Activated T-cell treated with anti-CD3 and anti-CD28 coated beads, Interleukin-2, amount 50 U/mL, for 48 hours (primary cell): ENCODE data around the gene SETD7.
A peak's percentile ranks its signal among the peaks of the same experiment; 100 is the strongest.

Experiments used
- DNase-seq, 2 experiments: peaks; one replicate each; pipeline ENCODE4 v3.0.0-alpha.2; 2020

Gene SETD7

DNA sequence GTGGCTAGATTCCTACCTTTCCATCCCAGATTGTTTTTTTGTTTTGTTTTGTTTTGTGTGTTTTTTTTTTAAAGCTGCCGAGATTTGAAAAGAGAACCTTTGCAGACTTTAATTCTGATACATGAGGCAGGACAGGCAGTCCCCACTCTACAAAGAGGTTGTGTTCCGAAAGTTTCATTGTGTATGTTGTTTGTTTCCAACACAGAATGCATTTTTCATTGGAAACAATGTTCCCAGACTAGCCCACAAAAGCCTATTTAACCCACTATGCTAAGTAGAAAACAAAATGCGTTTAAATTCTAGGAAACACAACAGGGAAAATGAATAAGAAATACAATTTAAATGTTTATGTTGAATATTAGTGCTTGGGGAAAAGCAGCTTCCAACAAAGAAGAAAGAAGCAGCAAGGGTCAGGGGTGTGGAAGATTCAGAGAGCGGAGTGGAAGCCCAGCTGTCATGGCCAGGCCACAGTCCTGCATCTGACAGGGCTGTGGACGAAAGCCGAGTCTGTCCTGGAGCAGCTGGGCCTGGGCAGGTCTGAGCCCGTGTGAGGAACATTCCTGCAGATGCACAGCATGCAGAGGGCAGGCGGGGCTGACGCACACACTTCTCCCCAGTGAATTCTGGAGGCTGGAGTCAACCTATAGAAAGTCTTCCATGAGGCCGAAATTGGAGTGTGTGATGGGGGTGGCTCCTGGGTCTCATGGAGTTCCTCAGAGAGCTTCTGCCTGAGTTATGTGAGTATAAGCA is 12.4 kb upstream of the SETD7 start:
- no peak for DNase-seq

DNA sequence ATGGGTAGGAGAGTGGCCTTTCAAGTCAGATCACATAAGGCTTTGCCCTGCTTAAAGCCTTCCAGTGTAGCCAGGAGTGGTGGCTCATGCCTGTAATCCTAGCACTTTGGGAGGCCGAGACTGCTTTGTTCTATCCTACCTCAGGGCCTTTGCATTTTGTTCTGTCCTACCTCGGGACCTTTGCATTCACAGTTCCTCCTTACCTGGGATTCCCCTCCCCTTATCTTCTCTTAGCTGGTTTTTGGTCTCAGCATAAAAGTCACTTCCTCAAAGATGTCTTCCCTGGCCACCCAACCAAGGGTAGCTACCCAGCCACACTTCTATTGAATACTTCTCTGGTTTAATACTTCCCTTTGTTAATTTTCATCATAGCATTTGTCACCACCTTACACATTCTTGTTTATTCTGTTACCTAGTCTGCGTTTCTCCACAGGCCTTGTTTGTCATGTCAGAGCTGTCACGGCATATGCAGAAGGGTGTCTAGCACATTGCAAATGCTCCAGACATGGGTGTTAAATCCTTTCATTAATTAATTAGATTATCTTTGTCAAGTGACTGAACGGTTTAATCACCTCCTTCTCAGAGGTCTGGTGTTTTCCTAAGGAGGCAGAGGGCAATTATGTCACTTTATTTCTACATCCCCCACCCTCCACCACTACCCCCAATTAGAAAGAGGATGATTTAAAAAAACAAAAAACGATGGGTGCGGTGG is 11.3 kb upstream of the SETD7 start:
- no peak for DNase-seq

- DNase-seq, result no peak
Observed at GRCh38 chr4:139564502-139564901, 8.5 kb upstream of the SETD7 start.

GRCh38 chr4:139563515-139563914 is 7.5 kb upstream of the SETD7 start:
- DNase-seq, result no peak

GRCh38 chr4:139562839-139563238 is 6.8 kb upstream of the SETD7 start:
- no peak for DNase-seq

DNA sequence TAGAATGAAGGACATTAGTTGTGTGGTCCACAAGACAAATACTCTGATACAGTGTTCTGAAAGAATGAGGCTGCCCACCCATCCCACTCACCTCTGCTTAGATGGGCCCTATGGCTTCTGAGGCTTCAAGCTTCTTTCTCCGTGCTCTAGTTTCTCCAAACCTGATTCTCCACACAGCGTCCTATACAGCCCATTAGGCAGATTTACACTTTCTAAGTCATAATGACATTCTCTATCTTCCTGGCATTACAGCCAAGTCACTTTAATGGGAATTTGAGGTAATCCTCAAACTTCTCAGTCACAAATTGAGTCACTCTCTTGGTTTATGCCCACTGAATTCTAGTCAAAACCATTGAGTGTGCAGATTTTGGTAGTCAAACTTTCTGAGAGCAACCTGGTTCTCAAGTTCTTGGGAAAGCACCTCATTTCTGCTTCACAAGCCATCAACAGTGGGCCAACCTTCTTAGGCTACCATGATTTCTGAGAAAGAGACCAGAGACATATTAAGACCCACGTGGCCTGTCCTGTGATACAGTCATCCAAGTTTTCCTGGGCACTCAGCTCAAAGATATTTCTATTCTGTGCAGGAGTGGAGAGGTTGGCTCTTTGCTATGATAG is 6.2 kb upstream of the SETD7 start:
- DNase-seq, result no peak

- DNase-seq, result no peak
Observed at GRCh38 chr4:139560406-139561104, 4.5 kb upstream of the SETD7 start.

GRCh38 chr4:139559687-139560086 is 3.7 kb upstream of the SETD7 start:
- DNase-seq, result no peak

- DNase-seq, result no peak
Observed at GRCh38 chr4:139559089-139559479, 3.1 kb upstream of the SETD7 start.

DNA sequence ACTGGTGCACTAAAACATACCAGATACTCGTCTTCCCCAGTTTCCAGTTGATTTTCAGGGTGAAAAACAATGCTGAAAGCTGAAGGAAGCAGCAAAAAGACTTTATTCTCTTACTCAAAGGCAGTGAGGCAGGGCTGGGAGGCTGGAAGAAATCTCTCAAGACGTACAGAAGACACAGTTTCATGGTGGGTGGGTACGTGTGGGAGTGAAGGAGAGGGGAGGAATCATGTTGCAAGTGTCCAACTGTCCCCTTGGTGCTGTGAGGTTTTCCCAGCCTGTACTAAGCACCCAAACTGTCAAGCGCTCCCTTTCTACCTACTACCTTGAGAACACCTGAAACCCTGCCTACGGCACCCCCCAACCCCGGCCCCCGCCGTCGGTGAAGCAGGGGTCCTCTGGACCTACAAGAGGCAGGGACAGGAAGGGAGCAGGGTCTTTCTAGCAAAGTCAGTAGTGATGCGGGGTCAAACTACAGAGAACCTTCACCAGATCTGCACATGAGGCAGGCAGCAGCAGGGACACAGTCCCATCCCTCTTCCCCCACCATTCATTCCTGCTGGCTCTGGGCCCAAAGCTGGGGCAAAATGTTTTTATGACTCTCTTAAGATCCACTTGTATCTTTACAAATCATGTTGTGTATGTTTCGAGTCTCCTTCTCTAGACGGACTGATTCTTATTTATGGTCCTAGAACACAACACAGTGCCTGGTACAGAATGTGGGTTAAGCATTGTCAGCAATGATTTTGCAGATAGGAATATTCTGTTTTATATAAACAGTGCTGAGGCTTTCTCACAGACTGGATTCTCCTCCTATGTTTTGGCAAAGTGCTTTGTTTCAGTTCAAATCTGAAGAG is 2.4 kb upstream of the SETD7 start:
- DNase-seq, result no peak

DNA sequence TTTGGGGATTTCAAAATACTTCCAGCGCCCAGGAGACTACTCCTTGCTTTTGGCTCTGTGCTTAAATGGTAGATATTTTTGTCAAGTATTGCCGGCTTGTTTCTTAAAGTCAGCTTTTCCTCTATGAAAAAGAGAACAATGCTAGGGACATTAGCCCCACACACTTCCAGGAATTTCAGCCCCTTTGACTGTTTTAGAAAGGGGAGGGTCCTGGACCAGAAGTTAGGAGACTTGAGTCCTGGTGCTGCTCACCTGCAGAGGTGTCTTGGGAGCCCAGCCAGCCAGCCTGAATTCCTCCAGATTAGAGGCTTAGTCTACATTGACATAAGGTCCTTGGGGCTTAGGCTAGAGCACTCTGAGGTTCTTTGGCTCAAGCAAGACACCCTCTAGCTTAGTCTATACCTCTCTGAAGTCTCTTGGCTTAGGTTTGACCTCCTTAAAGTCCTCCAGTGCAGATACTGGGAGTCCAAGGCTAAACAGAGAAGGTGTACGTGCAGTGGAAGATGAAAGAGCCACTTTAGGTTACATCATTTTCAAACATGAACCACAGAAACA is 1.6 kb upstream of the SETD7 start:
- peak in 1 of 2 experiments; percentile 29 for DNase-seq

- peak; percentile 72 to 74 for DNase-seq
Observed at GRCh38 chr4:139556724-139557555, 921 bp upstream of the SETD7 start.

- DNase-seq, result no peak
Observed at GRCh38 chr4:139555705-139556070, 331 bp downstream of the SETD7 start.

DNA sequence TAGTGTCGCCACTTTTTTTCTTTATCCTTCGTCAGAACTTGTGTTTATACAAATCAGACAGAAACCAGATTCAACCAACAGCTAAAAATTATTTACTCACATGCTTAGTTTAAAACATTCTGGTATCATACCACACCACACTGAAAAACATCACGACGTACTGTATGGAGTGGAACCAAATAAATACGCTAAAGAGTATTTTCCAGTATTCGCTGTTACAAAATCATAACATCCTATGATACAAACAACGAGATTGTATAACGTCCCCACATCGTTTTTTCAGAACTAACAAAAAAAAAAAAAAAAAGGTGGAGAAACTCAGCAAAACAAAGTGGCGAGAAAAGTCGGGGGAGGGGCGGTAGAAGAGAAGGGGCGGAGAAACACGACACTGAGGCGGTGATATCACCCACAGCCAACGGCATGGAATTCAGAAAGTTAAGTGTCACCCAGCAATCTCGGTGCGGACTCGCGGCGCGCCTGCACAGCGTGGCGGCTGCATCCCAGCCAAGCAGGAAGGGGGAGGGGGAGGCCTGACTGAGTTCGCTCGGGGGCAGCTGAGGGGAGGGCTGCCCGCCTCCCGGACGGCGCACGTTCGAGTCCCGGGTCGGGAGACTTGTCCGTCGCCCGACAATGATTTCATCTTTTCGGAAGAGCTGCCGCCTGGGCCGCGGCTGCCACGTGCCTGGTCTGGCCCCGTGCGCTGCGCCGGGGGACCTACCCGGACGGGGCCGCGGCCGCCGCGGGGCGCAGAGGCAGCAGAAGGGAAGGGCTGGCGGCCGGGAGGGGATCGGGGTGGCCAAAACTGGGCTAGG is 920 bp downstream of the SETD7 start:
- DNase-seq, result peak; percentile 81 to 85

DNA sequence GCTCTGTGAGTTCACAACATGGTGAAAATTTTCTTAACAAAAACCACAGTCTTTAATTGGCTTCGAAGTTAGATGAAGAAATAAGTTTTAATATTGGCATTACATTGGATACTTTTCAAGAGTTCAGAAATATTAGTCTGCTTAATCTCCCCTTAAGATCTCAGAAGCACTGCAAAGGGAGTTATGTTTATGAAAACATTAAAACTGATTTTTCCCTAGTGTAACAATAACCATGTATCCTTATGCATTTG is 1.5 kb downstream of the SETD7 start:
- DNase-seq, result no peak

DNA sequence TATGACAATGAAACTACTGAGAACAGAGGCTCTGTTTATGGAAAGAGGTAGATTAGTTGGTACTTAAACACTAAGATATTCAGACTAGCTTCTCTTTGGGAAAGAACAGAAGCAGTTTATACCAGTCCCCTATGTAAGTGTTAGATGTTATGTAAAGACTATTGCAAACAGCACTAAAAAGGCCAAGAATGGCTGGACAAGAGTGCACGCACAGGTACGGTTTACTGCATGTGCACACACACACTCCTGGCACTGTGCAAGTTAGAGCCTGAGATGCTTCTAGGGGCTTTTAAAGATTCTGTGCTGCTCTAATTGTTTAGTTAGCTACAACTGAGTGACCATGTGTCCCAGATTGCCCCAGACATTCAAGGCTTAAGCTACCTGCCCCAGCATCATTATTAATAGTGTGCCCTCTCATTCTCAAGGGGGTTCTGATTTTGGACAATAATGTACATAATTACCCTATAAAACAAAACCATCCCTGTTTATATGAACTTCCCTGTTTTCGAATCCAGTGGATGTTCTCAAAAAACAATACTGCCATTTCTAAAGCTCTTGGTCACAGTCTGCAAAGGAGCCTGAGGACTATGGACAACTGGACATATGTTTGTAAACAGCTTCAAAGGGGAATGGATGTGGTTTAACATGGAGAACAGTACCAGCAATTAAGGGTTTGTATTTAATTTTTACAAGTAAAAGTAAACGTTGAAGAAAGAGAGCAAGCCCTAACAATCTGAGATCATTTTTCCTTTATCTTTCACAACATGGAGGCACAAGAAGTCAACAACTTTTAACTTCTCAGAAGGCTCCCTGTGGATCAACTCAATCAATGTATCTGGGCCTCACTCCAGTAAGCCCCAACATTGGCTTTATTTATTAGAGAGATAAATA is 2.0 kb downstream of the SETD7 start:
- DNase-seq, result no peak

- no peak for DNase-seq
Observed at GRCh38 chr4:139552517-139553307, 3.3 kb downstream of the SETD7 start.

- DNase-seq, result no peak
Observed at GRCh38 chr4:139550724-139551429, 5.1 kb downstream of the SETD7 start.
